HG03521 (cell line): Measurements from ENCODE around the gene KANK2.
A peak's percentile ranks its signal among the peaks of the same experiment; 100 is the strongest.

Source experiments
- ATAC-seq: cut with Tn5 transposase; IDR thresholded peaks from one replicate; pipeline ENCODE4 v1.9.1; 2021; ENCODE audit warnings: mild to moderate bottlenecking, moderate library complexity; ENCODE audit not compliant: unreplicated experiment

The KANK2 gene

DNA sequence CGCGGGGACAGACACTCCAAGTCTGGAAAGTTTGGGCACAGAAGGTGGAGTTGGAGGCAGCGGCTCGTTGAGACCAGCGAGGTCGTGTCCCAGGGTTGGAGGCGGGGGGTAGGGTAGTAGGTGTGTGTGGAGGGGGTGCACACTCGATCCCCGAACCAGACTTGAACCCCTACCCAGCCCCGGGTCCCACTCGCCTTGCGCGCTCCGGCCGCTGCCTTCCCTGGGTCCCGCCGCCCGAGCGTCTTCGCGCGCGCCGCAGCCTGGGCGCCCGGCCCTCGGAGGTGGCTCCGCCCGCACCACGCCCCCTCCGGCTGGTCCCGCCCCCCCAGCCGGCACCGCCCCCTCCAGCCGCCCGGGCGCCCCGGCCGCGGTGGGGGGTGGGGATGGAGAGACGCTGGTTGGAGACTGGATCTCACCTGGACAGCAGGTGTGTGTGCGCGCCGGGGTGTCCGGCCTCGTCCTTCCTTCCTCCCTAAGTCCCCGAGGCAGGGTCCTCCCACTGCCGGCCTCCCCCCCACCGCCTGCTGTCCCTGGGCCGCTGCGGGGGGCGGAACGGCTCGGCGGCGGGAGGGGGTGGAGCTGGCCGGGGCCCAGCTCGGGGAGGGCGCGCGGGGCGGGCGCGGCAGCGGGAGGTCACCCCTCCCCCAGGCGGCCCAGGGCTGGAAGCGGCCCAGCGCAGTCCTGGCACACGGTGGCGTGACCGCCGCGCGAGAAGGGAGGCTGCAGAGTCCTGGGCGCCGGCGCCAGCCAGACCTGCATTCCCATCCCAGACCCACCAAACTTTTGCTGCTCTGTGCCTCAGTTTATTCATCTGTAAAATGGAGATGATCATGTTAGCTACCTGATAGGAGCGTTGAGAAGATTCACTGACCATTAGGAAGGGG, at the start of gene KANK2:
KANK2 (minus strand) TSS at position 255 of the 884 bp plus-strand sequence. CDS start 3,034 bp downstream, outside the sequence.
- peak; percentile 76 for ATAC-seq

DNA sequence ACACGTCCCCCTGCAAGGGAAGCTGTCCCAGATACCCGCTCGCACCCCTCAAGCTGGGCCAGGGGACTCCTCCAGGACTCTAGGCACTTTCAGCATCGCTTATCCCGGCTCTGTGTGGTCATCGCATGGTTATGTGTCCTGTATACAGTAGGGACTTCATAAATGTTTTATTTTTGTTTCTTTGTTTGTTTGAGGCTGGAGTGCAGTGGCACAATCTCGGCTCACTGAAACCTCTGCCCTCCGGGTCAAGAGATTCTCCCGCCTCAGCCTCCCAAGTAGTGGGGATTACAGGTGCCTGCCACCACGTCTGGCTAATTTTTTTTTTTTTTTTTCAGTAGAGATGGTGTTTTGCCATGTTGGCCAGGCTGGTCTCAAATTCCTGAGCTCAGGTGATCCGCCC, 49.6 kb upstream of the KANK2 start:
- no peak for ATAC-seq

DNA sequence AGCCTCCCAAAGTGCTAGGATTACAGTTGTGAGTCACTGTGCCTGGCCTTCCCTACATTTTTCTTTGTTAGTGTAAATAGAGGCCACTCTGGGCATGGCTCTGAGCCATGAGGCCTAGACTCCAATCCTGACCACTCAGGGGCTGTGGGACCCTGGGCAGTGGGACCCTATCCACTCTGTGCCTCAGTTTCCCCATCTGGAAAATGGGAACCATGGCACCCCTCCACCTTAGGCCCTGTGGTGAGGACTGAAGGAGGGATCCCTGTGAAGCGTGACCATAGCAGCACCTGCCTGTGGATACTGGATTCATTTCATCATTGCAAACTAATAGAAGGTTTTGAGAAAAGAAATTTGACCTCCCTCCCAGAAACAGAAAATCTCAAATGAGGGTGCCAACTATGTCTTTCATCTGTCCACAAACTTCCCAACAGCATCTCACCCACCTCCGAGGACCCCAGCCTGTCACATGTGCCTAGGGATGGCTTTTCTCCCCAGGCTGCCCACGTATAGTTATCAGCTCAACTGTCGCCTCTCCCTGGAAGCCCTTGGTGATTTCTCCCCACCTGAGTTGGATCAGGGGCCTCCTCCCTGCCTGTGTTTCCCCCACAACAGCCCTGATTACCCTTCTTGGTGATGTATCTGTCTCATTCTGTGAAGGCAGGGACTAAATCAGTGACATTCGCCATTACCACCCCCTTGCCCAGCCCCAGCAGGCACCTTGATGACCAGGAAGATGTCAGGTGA, 47.7 kb upstream of the KANK2 start:
- no peak for ATAC-seq

DNA sequence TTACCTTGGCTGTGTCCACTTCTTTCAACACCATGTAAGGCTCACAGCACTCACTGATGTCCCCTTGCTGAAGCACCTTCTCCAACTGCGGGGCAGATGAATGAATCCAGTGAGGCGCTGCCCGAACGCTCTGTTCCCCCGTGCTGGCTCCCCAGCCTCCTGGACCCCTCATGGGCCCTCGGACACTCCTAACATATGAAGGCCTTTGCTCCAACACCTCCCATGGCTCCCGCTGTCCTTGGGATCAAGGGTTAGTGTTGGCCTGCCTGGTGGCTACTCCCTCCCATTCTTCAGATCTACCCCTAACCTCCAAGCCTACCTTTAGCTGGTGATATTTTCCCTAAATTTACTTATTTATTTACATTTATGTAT, 46.4 kb upstream of the KANK2 start:
- no peak for ATAC-seq

DNA sequence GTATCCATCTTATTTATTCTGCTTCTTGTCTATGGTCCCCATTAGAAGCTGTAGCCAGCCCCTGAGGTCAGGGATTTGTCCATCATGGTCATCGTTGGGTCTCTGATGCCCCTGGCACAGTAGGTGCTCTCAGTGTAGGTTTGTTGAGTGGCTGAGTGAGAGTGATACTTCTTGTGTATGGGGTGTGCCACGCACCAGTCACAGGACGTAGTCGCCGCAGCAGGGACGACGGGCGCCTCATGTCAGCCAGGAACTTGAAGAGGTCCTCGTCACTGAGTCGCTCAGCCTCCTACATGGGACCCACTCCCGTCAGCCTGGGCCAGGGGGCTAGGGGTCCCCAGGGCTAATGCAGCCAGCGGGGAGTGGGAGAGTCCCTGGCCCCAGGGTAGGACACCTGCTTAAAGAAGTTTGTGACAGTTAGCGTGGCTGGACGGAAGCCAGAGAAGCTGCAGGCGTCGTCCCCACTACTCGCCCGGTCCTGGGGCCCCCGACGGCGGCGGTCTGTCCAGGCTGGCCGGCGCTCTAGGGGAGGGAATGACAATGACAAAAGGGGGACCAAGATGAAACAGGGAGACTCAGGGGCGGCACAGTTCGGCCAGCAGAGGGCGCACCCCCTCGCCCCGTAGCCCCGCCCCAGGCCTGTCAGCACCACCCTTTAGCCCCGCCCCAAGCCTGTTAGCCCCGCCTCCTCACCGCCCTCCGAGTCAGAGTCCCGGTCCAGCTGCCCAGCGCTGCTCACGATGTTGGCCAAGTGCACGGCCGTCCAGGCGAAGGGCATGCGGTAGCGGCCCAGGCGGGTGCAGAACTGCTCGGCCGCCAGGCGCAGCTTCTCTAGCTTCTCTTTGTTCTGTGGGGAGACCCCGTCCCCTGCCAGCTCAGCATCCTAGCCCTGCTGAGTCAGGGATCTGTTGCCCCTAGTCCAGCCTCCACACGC, 45.8 kb upstream of the KANK2 start:
- ATAC-seq, result peak; percentile 73

DNA sequence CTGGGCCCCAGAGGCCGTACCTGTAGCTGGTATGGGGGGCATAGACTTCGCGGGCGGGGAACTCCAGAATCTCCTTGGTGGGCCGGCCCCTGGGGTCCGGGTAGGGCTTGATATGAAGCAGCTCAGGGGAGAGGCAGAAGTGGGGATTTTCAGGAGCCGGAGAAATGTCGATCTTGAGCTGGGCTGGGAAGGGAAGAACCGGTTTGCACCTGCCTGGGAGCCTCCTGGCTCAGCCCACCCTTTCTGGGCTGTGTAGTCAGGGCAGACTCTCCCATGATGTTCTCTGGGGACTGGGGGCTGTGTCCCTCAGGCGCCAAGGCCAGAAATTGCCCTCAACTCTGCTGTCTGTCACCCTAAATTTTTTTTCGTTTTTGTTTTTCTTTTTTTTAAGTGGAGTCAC, 44.7 kb upstream of the KANK2 start:
- ATAC-seq, result no peak

DNA sequence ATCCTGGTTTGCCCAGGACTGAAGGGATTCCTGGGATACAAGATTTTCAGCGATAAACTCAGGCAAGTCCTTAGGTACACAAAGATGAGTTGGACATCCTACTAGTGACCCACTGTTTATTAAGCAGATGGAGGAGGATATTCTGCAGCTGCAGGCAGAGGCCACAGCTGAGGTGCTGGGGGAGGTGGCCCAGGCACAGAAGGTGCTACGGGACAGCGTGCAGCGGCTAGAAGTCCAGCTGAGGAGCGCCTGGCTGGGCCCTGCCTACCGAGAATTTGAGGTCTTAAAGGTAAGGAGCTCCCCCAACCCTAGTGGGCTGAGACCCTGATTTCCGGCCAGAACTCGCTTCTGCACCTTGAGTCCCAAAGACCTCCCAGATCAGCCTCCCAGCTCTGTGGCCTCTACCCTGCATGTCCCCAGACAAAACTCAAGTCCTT, 42.7 kb upstream of the KANK2 start:
- no peak for ATAC-seq

DNA sequence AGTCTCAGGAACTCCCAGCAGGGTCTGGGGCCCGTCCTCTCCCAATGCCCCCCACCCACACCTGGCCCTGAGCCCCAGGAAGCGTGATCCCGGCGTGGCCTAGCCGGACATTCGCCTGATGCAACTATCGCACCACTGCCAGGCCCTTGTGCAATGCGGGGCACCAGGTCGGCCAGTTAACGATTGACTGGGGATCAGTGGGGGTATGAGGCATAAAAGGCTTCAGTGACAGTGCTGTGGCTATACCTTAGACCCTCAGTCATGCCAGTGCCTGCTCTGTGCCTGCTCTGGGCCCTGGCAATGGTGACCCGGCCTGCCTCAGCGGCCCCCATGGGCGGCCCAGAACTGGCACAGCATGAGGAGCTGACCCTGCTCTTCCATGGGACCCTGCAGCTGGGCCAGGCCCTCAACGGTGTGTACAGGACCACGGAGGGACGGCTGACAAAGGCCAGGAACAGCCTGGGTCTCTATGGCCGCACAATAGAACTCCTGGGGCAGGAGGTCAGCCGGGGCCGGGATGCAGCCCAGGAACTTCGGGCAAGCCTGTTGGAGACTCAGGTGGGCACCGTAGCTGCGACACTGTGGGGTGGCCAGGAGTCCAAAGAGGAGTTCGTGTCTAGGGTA, 42.1 kb upstream of the KANK2 start, which contains the start of gene ANGPTL8:
ANGPTL8 (plus strand) TSS at position 243 of the 624 bp plus-strand sequence; CDS start at position 262, 19 bp downstream.
- no peak for ATAC-seq

DNA sequence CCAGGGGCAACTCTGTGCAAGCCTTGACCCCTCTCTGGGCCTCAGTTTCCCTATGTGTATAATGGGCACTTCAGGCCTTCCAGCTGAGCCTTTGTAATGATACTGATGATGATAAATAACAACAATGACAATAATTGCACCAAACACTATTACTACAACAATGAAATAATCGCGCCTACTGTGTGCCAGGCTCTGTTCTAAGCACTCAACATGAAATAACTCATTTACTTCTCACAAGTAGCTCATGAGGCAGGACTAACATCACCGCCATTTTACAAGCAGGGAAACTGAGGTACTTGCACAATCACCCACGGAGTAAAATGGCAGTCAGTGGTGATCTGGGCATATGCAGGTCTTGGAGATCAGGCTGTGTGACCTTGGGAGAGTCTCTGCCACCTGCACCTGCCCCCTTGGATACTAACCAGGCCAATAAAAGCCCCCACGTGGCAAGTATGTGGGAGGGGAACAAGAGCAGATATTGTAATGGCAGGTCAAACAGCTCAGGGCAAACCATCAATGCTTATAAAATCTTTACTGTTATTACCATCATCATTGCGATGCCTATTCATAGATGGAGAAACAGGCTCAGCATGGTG, 41.5 kb upstream of the KANK2 start:
- ATAC-seq, result no peak

DNA sequence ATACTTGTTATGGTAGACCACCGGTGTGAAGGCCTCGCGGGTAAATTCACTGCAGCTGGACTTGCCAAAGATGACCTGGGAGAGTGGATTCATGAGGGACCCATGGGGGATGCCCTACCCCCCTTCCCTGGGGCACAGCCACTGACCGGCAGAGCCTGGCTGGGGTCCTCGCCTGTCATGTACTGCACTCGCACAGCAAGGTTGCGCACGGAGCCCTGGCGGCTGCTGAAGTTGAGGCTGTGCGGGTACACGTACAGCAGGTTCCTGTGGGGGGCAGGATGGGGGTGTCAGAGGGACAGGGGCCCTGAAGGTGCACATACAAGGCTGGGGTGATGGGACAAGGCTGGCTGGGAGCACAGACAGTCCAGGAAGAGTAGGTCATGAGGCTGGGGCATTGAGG, 40.7 kb upstream of the KANK2 start:
- no peak for ATAC-seq

DNA sequence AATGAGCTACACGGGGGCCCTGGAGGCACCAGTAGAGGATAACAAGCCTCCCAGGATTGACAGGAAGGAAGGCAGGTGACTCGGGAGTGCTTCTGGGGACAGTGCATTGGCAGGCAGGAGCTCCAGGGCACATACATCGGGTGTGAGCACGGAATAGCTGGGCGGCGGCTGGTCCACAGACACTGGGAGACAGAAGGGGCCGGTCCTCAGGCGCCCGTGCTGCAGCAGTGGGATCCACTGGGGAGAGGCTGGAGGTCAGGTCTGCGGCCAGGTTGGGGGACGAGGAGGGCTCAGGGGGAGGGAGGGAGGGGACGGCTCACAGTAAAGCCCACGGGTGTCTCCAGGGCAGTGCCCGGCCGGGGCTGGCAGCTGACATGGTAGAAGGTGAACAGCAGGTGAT, 40.0 kb upstream of the KANK2 start:
- ATAC-seq, result no peak

DNA sequence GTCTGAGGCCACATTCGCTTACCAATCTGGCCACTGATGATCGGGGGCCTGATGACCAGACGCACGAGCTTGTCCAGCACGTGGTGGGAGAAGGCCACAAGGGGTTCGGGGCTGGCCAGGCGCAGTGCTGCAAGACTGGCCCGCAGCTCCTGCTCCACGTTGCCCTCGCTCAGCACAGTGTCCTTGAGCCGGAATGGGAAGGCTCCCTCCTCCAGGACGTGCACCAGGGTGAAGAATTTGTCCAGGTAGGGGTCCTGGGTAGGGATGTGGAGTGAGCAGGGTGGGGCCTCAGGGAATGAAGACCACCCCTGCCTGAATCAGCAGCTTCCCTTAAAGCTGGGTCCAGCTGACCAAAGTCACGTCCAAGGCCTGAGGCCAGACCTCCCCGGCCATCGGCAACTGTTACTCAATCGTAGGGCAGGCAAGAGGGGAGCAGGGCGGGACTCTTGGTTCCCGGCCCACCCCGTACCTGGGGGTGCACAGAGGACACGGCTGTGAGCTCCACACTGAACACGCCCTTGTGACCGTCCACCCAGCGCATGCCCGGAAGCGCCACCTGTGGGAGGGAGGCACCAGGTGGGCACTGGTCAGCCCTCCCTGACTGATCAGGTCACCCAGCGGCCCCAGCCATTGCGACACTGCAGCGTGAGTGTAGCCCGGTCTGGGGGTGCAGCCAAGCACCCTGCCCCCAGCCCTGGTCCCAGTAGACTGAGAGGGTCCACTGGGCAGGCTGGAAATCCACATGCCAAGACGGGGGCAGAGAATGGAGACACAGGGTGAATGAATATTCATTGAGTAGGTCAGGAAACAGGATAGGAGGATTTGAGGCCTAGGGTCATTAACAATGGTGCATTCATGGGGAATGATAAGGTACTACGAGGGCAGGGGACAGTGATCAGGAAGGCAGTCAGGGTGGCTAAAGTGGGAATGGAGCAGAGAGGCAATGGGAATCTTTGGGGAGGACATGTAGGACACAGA, 39.3 kb upstream of the KANK2 start:
- no peak for ATAC-seq

DNA sequence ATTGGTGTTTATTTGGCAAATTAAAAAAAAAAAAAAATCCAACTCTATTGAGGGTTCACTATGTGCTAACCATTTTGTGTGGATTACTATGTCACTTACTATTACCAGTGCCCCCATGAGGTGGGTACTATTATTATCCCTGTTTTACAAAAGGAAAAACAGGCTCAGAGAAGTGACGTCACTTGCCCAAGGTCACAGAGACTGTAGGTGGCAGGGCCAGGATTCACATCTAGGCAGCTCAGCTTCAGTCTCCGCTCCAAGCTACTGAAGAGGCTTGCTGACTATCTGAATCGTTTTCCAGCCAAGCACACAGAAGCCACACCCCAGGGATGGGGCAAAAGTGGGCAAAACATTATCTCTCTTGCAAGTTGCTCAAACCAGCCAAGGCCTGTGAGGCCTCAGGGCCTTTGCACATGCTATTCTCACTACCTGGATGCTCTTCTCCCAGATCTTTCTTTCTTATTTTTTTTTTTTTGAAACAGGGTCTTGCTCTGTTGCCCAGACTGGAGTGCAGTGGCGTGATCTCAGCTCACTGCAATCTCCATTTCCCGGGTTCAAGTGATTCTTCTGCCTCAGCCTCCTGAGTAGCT, 37.2 kb upstream of the KANK2 start:
- ATAC-seq, result no peak

DNA sequence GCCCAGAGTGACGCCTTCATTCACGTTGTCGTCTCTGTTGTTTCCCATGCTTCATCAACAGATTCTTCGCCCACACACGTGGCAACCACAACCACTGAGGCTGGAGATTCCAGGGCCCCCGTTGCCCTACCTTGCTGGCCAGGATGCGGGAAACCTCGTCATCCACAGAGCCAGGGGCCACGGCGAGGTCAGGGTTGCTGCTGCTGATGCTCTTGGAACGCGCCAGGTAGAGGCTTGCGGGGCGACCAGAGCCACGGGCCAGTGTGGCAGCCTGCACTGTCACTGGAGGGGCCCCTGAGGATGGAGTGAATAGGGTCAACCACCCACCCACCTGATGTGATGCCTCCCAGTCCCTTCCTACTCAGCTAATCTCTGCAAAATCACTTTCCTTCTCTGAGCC, 35.7 kb upstream of the KANK2 start:
- ATAC-seq, result no peak

DNA sequence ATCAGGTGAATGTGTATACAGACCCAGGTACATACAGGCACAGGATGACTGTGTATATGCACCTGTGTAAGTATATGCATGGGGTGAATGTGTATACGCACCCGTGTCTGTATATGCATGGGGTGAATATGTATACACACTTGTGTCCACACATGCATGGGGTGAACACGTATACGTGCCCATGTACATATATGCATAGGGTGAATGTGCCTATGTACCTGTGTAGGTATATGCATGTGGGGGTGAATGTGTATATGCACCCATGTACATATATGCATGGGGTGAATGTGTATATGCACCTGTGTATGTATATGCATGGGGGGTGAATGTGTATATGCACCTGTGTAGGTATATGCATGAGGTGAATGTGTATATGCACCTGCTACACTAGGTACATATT, 35.2 kb upstream of the KANK2 start:
- ATAC-seq, result no peak

DNA sequence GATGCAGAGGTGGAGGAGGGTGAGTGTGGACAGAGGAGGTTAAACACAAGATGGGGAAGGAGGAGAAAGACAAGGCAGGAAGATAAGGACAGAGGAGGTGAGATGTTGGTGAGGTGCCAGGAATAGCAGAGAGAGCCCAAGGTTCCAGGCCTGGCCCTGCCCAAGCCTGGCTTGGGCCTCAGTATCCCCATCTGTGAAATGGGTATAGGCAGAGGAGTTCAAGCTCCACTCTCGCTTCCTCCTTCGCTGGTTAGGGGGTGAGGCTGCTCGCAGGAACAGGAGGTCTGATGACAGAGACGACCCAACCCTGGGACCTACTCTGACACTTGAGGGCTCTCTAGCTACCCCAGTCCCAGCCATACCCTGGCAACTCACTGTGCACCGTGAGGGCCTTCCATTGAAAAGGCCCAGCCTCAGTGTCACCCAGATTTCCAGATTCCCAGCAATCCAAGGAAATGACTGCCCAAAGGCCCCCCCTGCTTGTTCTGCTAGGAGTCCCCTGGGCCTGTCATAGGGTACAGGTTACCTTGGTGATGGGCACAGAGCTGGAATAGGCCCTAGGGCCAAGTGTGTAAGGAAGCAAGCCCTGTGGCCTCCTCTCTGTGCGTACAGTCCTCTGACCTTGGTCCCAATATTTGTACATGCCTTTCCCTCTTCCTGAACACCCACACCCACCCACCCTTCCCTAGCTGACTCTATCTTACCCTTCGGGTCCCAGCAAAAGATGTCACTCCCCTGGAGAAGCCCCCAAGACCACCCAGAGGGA, 33.5 kb upstream of the KANK2 start:
- no peak for ATAC-seq

DNA sequence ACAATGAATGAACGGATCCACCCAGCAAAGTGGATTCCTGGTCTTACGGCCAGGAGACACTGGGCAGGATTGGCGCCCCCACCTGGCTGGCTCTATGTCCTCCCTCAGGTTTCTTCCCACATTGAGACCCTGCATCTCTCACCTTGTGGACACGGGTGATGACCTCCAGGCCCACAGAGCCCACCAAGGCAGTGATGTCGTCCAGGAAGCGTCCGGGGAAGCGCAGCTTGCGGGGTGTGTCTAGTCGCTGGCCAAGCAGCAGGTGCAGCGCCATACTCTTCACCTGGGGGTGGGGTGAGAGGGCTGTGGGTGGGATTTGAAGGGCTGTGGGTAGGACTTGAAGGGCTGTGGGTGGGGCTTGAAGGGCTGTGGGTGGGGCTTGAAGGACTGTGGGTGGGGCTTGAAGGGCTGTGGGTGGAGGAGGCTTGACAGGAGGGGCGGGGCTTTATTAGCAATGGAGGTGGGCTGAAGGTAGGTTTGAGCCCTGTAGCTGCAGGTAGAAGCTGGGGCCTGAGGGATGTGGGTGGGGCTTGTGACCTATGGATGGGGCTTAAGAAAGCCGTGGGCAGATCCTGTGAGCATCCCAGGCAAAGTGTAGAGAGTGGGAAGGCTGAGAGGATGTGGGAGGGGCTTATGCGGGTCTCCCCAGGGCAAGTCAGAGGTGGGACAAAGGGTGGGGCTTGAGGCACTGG, 30.0 kb upstream of the KANK2 start:
- ATAC-seq, result no peak
